AML-193 (cell line): Measurements from ENCODE around the gene FCHSD2.
"Not testable (repeated sequence)": the region's sequence is repeated elsewhere in the genome, so short reads cannot be mapped to it uniquely, and the experiment has no call there.

ENCODE experiments used
- DNase-seq, 2 experiments: peaks; one replicate each; lab custom pipeline; 2025; lab: John Stamatoyannopoulos, UW

The FCHSD2 gene

GRCh38 chr11:72792437-72793021 is 349.6 kb downstream of the FCHSD2 start:
- DNase-seq: no peak

- DNase-seq: not testable (repeated sequence)
These were observed 350.9 kb downstream of the FCHSD2 start for GRCh38 chr11:72791228-72791627.

- no peak for DNase-seq
These were observed 352.5 kb downstream of the FCHSD2 start for GRCh38 chr11:72789493-72790131.

- DNase-seq: no peak
These were observed 353.9 kb downstream of the FCHSD2 start for GRCh38 chr11:72788241-72788640.

GRCh38 chr11:72787216-72788104 is 354.7 kb downstream of the FCHSD2 start:
- DNase-seq: peak; percentile 20 to 41
